ENCODE data around the gene BCL2.

BCL2 gene

DNA sequence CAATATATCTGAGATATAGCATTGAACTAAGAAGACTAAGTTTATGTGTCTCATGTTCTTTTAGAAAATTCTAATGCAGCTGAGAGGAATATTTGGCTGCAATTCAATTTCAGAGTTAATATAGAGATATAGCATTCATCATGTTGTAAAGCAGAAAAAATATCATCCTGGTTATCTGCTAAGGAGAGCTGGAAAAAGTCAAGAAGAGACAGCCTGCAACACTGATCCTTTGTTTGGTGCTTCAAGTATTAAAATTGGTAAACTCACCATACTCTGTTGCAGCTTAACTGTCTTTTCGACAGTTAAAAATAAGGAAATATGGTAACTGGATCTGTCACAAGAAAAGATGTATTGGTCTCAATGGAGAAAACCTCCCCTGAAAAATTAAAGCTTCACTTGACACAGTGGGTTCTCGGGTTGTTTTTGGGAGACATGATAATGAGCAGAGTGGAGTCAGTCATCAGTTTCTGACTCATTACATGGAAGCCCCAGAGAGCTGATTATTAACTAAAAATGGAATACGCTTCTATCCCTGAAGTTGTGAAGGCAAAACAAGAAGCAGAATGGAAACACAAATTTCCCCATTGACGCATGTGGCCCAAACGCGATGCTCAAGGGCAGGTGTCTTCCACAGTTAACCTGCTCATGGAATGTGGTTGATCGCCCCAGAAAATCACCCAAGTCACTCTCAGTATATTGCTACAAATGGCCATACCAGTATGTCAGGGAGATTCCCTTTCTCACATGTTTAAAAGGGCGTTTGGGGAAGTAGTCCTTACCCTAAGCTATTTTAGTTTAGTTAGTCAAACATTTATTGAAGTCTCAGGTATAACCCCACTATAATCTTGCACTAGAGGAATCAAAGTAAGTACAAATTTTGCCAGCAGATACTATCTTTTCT is 8.2 kb downstream of the BCL2 start:
- Mint-ChIP-seq H3K36me3 (ENCODE audit: low read depth) (peaks cover 69% of the 10 kb centered on the region), H3K27me3 (ENCODE audit: low read depth) (no peaks in the 10 kb centered on the region), H3K4me3 (no peak overlapping the region)

DNA sequence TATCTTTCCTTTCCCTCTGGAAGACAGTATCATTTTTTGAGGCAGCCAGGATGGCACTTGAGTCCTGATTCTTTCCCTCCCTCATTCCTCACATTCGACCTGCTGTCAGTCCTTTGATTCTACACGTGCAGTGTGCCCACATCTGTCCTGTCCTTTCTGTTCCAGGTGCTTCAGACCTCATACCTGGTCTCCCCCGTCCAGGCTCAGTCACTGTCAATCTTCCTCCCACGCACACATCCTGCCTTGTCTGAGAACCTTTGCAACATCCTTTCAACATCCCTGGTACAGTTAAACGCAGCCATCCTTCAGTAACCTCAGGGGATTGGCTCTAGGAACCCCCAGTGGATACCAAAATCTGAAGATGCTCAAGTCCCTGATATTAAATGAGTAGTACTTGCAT is 10.1 kb downstream of the BCL2 start:
- no peak for DNase-seq (ENCODE audit: low spot score)
- Mint-ChIP-seq H3K9me3 (no peaks in the 10 kb centered on the region), H3K4me1 (ENCODE audit: low read depth) (peaks cover 71% of the 10 kb centered on the region), H3K36me3 (ENCODE audit: low read depth) (peaks cover 61% of the 10 kb centered on the region), H3K27ac (peak overlapping the region; percentile 35), H3K4me3 (peak overlapping the region; percentile 28), H3K27me3 (ENCODE audit: low read depth) (no peaks in the 10 kb centered on the region)

More for the DNA sequence above, 8.2 kb downstream of the BCL2 start:
- H3K27ac Mint-ChIP-seq: no peak overlapping the region
- peaks cover 75% of the 10 kb centered on the region for H3K4me1 Mint-ChIP-seq (ENCODE audit: low read depth)
- H3K9me3 Mint-ChIP-seq: no peaks in the 10 kb centered on the region
- DNase-seq (ENCODE audit: low spot score): no peak

DNA sequence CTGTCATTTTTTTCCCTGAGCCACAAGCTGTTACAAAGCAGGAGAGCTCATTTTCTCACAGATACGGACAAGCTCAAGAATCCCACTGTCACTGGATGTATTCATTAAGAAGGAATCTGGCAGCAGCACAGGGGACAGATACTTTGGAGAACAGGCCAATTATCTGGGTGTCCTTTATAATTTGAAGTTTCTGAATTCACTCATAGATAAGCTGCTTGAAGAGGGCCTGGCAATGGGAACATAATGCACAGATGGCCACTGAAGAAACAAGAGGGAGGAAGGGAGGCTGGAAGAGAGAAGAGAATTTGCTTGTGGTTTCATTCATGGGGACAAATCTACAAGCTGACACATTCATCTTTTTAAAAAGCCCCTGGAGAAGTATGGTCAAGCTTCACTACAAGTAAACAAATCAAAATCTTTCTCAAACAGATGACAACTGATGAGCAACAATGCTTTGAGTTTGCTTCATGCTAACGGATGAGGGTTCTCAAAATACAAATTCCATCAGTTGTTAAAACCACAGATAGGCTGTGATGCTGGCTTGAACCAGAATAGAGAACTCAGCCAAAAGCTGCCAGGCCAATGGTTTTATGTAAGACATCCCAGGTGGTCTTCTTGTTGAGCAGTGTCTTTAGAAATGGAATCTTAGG is 11.9 kb downstream of the BCL2 start:
- no peaks in the 10 kb centered on the region for H3K27me3 Mint-ChIP-seq (ENCODE audit: low read depth)
- DNase-seq (ENCODE audit: low spot score): no peak
- peaks cover 69% of the 10 kb centered on the region for H3K4me1 Mint-ChIP-seq (ENCODE audit: low read depth)
- no peak overlapping the region for H3K27ac Mint-ChIP-seq
- no peaks in the 10 kb centered on the region for H3K9me3 Mint-ChIP-seq
- H3K36me3 Mint-ChIP-seq (ENCODE audit: low read depth): peaks cover 58% of the 10 kb centered on the region
- no peak overlapping the region for H3K4me3 Mint-ChIP-seq

GRCh38 chr18:63306819-63307550 is 12.6 kb downstream of the BCL2 start:
- Mint-ChIP-seq H3K36me3 (ENCODE audit: low read depth) (peaks cover 60% of the 10 kb centered on the region), H3K9me3 (no peaks in the 10 kb centered on the region), H3K4me3 (no peak overlapping the region), H3K4me1 (ENCODE audit: low read depth) (peaks cover 70% of the 10 kb centered on the region), H3K27ac (no peak overlapping the region), H3K27me3 (ENCODE audit: low read depth) (no peaks in the 10 kb centered on the region)
- no peak for DNase-seq (ENCODE audit: low spot score)

GRCh38 chr18:63306249-63306648 is 13.3 kb downstream of the BCL2 start:
- H3K27me3 Mint-ChIP-seq (ENCODE audit: low read depth): no peaks in the 10 kb centered on the region
- H3K27ac Mint-ChIP-seq: no peak overlapping the region
- H3K9me3 Mint-ChIP-seq: no peaks in the 10 kb centered on the region
- H3K4me3 Mint-ChIP-seq: no peak overlapping the region
- peaks cover 58% of the 10 kb centered on the region for H3K36me3 Mint-ChIP-seq (ENCODE audit: low read depth)
- H3K4me1 Mint-ChIP-seq (ENCODE audit: low read depth): peaks cover 69% of the 10 kb centered on the region
- DNase-seq (ENCODE audit: low spot score): no peak

GRCh38 chr18:63303547-63303946 is 16.0 kb downstream of the BCL2 start:
- Mint-ChIP-seq H3K9me3 (no peaks in the 10 kb centered on the region), H3K4me1 (ENCODE audit: low read depth) (peaks cover 77% of the 10 kb centered on the region), H3K27ac (peak overlapping the region; percentile 72), H3K27me3 (ENCODE audit: low read depth) (no peaks in the 10 kb centered on the region), H3K36me3 (ENCODE audit: low read depth) (peaks cover 69% of the 10 kb centered on the region), H3K4me3 (peak overlapping the region; percentile 56)
- no peak for DNase-seq (ENCODE audit: low spot score)

- H3K4me1 Mint-ChIP-seq (ENCODE audit: low read depth): peaks cover 79% of the 10 kb centered on the region
- H3K27ac Mint-ChIP-seq: peak overlapping the region; percentile 73
- H3K36me3 Mint-ChIP-seq (ENCODE audit: low read depth): peaks cover 71% of the 10 kb centered on the region
- no peak for DNase-seq (ENCODE audit: low spot score)
- no peaks in the 10 kb centered on the region for H3K27me3 Mint-ChIP-seq (ENCODE audit: low read depth)
- H3K4me3 Mint-ChIP-seq: peak overlapping the region; percentile 66
- no peaks in the 10 kb centered on the region for H3K9me3 Mint-ChIP-seq
These were observed 16.7 kb downstream of the BCL2 start for GRCh38 chr18:63302636-63303405.

- no peaks in the 10 kb centered on the region for H3K27me3 Mint-ChIP-seq (ENCODE audit: low read depth)
- peak overlapping the region; percentile 66 for H3K4me3 Mint-ChIP-seq
- no peak for DNase-seq (ENCODE audit: low spot score)
- H3K27ac Mint-ChIP-seq: peak overlapping the region; percentile 73
- H3K36me3 Mint-ChIP-seq (ENCODE audit: low read depth): peaks cover 74% of the 10 kb centered on the region
- no peaks in the 10 kb centered on the region for H3K9me3 Mint-ChIP-seq
- peaks cover 76% of the 10 kb centered on the region for H3K4me1 Mint-ChIP-seq (ENCODE audit: low read depth)
These were observed 17.3 kb downstream of the BCL2 start for GRCh38 chr18:63302220-63302619.

DNA sequence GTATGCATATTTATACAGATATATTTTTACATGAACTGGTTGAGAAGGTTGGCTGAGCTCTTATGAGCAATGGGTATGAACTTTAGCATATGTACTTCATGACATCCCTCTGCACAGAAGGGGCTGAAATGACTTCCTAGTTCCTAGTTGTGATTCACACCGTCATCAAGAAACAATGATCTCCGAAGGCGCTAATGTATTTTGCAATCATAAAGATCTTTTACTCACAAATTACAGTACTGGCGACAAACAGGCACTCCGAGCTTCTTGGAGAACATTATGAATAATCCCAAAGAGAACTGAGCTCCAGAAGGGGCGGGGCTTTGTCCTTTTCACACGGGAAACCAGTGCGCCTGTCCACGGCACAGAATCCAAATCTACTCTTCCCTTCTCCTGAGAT is 18.1 kb downstream of the BCL2 start:
- Mint-ChIP-seq H3K27me3 (ENCODE audit: low read depth) (no peaks in the 10 kb centered on the region), H3K9me3 (no peaks in the 10 kb centered on the region), H3K36me3 (ENCODE audit: low read depth) (peaks cover 72% of the 10 kb centered on the region), H3K4me3 (peak overlapping the region; percentile 61), H3K4me1 (ENCODE audit: low read depth) (peaks cover 73% of the 10 kb centered on the region), H3K27ac (peak overlapping the region; percentile 67)
- DNase-seq (ENCODE audit: low spot score): no peak

DNA sequence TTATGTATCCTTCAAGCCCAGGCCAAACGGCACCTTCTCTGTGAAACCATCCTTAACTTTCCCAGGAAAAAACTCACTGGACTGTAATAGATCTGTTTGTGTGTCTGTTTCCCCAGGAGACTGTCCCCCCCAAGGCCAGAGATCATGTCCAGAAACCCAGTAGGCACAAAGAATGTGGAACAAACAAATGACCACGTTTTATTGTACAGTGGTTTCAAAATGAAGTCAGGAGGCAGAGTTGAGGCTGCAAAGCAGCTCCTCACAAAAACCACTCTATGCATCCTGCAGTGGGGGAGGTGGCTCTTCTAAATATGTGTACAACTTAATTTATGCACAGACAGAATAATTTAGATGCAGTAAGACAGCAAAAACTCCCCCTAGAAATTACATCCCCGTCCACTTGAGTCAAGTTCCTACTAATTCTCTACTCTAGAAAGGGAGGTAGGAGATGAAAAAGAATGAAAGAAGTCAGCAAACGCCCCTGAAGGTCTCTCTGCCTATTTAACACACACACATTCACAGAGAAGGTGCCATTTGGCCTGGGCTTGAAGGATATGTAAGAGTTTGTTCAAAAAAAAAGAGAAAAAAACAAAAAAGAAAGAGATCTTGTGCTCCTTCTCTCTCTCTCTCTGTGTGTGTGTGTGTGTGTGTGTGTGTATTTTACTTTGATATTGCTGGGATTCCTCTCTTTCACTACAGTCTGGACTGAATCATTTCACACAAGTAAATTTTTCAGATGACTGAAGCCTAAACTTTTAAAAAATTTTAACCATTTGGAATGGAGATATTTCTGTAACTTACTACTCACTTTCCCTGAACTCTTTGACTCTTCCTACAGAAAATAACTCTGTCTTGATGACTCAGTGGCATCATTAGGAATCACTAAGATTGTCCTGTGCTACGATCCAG is 19.5 kb downstream of the BCL2 start:
- peaks cover 77% of the 10 kb centered on the region for H3K36me3 Mint-ChIP-seq (ENCODE audit: low read depth)
- peak; percentile 64 for DNase-seq (ENCODE audit: low spot score)
- H3K9me3 Mint-ChIP-seq: no peaks in the 10 kb centered on the region
- H3K27me3 Mint-ChIP-seq (ENCODE audit: low read depth): no peaks in the 10 kb centered on the region
- peak overlapping the region; percentile 90 for H3K27ac Mint-ChIP-seq
- peaks cover 73% of the 10 kb centered on the region for H3K4me1 Mint-ChIP-seq (ENCODE audit: low read depth)
- H3K4me3 Mint-ChIP-seq: peak overlapping the region; percentile 77

DNA sequence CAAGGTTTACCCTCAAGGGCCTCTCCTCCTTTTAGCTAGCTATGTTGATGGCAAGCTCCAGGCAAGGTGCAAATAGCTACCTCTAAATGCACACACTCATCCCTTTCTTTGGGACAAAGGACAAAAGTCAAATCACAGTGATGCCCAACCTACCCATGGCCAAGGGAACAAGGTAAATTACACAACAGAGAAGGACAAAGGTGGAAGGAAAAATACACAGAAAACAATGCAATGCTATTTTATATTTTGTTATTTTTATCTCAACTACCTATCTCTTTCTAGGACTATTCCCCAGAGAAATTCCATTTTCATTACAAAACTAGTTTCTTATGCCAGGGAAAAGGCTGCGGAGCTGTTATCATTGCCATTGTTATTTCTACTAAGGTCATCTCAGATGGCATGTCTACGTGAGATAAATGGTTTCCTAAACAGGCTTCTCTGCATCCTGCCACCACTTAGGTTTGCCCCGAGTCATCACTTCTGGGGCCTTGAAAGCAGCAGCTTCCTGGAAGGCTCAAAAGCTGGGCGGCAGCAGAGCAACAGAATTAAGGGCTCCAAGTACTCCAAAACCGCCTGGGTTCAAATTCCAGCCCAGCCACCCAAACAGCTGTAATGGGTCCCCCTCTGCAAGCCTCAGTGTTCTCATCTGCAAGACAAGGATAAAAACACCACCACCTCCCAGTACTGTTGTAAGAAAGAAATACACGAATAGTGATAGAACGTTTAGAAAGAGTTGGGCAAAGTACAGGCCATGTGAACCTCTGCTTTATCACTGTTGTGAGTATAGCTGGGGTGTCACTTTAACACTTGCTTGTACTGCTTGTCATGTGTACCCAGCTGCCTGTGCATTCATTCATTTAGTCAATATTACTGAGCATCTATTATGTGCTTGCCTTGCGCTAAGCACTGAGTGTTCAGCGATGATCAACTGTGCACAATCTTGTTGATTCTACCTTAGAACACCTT is 20.9 kb downstream of the BCL2 start:
- H3K27me3 Mint-ChIP-seq (ENCODE audit: low read depth): no peaks in the 10 kb centered on the region
- H3K9me3 Mint-ChIP-seq: no peaks in the 10 kb centered on the region
- no peak for DNase-seq (ENCODE audit: low spot score)
- H3K36me3 Mint-ChIP-seq (ENCODE audit: low read depth): peaks cover 79% of the 10 kb centered on the region
- peak overlapping the region; percentile 90 for H3K27ac Mint-ChIP-seq
- peaks cover 70% of the 10 kb centered on the region for H3K4me1 Mint-ChIP-seq (ENCODE audit: low read depth)
- H3K4me3 Mint-ChIP-seq: peak overlapping the region; percentile 77

All from T-helper 2 cell treated with Interferon-gamma antibody and Interleukin-4, amounts not matched to agents 5 μg/mL and 100 μg/mL, for 36 hours (primary cell).